Activated CD4-positive, alpha-beta T cell treated with anti-CD3 and anti-CD28 coated beads for 36 hours (primary cell): ENCODE measurements around the gene STARD13. TPM values are rescaled to one million over a fixed set of nuclear protein-coding genes. Genes with fewer than 3 reads are reported as not detected.

ENCODE experiments used
- ATAC-seq: fragments of 200-7000 bp; cut with Tn5 transposase; one replicate; pipeline ENCODE4 v1.10.0; 2021; ENCODE audit warnings: mild to moderate bottlenecking, moderate library complexity
- CTCF ChIA-PET: fragments of 350-600 bp; sonication (Branson Sonifier 250); formaldehyde crosslinking; loops from one replicate; lab custom pipeline; 2021; ENCODE audit warnings: antibody characterized with exemption; lab: Charles Lee
- POLR2A ChIA-PET: fragments of 350-600 bp; sonication (Branson Sonifier 250); formaldehyde crosslinking; loops from one replicate; lab custom pipeline; 2021; ENCODE audit warnings: antibody characterized with exemption, inconsistent platforms; lab: Charles Lee
- DNase-seq: peaks from one replicate; pipeline ENCODE4 v3.0.0-alpha.2; 2020
- H3K27ac Mint-ChIP-seq: one replicate; pipeline ENCODE4 v1.8.0; 2021; ENCODE audit warnings: mixed read lengths
- H3K27me3 Mint-ChIP-seq: one replicate; pipeline ENCODE4 v1.8.0; 2021; ENCODE audit warnings: mixed read lengths
- H3K36me3 Mint-ChIP-seq: one replicate; pipeline ENCODE4 v1.8.0; 2021; ENCODE audit warnings: low read depth, mixed read lengths
- H3K4me1 Mint-ChIP-seq: one replicate; pipeline ENCODE4 v1.8.0; 2021; ENCODE audit warnings: mixed read lengths
- H3K4me3 Mint-ChIP-seq: one replicate; pipeline ENCODE4 v1.8.0; 2021; ENCODE audit warnings: mild to moderate bottlenecking, moderate library complexity, mixed read lengths
- H3K9me3 Mint-ChIP-seq: one replicate; pipeline ENCODE4 v1.8.0; 2021; ENCODE audit warnings: low read depth, mixed read lengths
- intact Hi-C, 2 experiments: fragments of 100-400 bp; cut with DNase I in 1 of 2; cut with micrococcal nuclease in 1 of 2; formaldehyde crosslinking; loops; one replicate each; pipeline versions ENCODE4 v1.14.2 to v1.15.1; 2022 to 2024; cut with DNase I, micrococcal nuclease
- total RNA-seq, 2 experiments: library from RNA; stranded (reverse); gene quantifications; one replicate each; pipeline ENCODE4 v1.2.3, GENCODE V29; 2021

STARD13 gene
- total RNA-seq, 2 experiments from 2014 or later: 0.35 to 0.57 TPM

- DNase-seq (no peak), ATAC-seq (no peak)
- Mint-ChIP-seq H3K27ac (no peak overlapping the region), H3K36me3 (no peaks in the 10 kb centered on the region), H3K4me3 (no peak overlapping the region), H3K4me1 (no peaks in the 10 kb centered on the region), H3K27me3 (peaks cover 13% of the 10 kb centered on the region), H3K9me3 (peaks cover 3% of the 10 kb centered on the region)
- ChIA-PET CTCF (no interaction called here), POLR2A (no interaction called here)
- intact Hi-C loops: no loop called here
Observed at GRCh38 chr13:33303855-33304597, 18.5 kb upstream of the STARD13 start.

- DNase-seq (no peak), ATAC-seq (no peak)
- Mint-ChIP-seq H3K27ac (no peak overlapping the region), H3K27me3 (peaks cover 14% of the 10 kb centered on the region), H3K9me3 (no peaks in the 10 kb centered on the region), H3K36me3 (no peaks in the 10 kb centered on the region), H3K4me3 (no peak overlapping the region), H3K4me1 (no peaks in the 10 kb centered on the region)
- CTCF ChIA-PET: no interaction called here
- POLR2A ChIA-PET: no interaction called here
- intact Hi-C loops: no loop called here
Observed at GRCh38 chr13:33299626-33300025, 14.1 kb upstream of the STARD13 start.

DNA sequence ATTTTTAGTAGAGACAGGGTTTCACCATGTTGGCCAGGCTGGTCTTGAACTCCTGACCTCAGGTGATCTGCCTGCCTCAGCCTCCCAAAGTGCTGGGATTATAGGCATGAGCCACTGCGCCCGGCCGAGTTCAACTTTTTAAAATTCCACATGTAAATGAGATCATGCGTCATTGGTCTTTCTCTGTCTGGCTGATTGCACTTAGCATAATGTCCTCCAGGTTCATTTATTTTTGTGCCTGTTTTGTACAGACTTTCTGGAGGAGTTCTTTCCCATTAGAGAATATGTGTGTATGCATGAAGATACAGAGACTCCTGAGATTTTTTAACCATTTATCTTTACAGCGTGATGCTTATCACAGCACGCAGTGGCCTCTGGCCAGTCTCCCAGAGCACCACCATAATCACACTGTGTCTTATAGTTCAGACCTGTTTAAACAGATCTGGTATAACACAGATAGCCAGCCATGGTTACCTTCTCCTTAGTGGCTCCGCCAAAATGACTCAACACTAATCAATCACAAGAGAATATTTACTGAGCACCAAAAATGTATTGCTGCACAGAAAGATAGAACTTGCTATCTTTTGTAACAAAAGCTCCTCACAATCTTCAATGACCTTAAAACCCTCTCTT lies 11.4 kb upstream of the STARD13 start:
- ChIA-PET CTCF (no interaction called here), POLR2A (no interaction called here)
- Mint-ChIP-seq H3K4me1 (no peaks in the 10 kb centered on the region), H3K4me3 (no peak overlapping the region), H3K27me3 (peaks cover 13% of the 10 kb centered on the region), H3K27ac (no peak overlapping the region), H3K36me3 (no peaks in the 10 kb centered on the region), H3K9me3 (no peaks in the 10 kb centered on the region)
- intact Hi-C loops: no loop called here
- no peak for DNase-seq
- ATAC-seq: no peak

DNA sequence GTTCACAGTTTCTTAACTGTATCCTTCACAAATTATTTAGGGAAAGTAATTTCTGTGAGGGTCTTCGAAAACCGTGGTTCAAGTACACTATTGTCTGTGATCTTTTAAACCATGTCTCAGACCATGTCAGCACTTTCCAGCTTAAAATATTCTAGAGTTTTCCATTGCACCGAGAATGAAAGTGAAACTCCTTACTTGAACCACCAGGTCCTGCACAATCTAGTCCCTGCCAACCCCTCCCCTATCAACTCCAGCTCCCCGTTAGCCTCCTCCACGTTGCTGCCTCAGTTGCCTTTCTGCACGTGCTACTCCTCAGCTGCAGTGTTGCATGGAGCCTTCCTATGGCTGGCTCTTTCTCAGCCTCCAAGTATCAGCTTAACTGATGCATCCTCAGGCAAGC lies 7.2 kb upstream of the STARD13 start:
- H3K4me3 Mint-ChIP-seq: no peak overlapping the region
- H3K9me3 Mint-ChIP-seq: no peaks in the 10 kb centered on the region
- peaks cover 24% of the 10 kb centered on the region for H3K27me3 Mint-ChIP-seq
- ATAC-seq (no peak), DNase-seq (no peak)
- POLR2A ChIA-PET: no interaction called here
- H3K27ac Mint-ChIP-seq: no peak overlapping the region
- intact Hi-C loops: no loop called here
- CTCF ChIA-PET: no interaction called here
- H3K36me3 Mint-ChIP-seq: no peaks in the 10 kb centered on the region
- no peaks in the 10 kb centered on the region for H3K4me1 Mint-ChIP-seq

DNA sequence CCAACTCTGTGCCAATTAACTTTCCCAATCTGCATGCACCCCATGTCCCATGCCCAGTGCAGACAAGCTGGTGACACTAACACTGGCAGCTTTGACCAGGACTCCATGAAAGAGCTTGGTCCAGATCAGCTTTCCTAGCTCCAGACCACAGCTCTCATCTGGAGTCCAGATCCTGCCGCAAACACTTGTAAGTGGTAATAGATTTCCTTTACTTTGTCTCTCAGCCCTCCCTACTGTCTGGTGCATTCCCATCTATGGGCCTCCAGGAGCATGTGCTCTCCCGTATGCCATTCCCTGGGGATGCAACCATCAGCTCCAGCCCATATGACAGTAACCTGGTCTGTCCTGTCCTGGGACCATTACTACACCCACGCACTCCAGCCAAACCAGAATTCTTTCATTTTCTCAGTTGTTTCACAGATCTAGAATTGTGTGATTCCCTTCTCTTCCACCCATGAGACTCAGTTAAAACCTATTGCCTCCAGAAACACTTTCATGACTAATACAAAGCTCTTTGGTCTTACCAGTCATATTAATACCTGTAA lies 4.9 kb upstream of the STARD13 start:
- Mint-ChIP-seq H3K36me3 (no peaks in the 10 kb centered on the region), H3K27ac (no peak overlapping the region), H3K4me1 (peaks cover 8% of the 10 kb centered on the region), H3K9me3 (no peaks in the 10 kb centered on the region), H3K27me3 (peaks cover 37% of the 10 kb centered on the region), H3K4me3 (no peak overlapping the region)
- ChIA-PET POLR2A (interaction anchor here (0.6 kb wide), 2 partner anchors 179 to 1009 kb away, joined by 3 read pairs; no protein-coding TSS in a partner anchor), CTCF (no interaction called here)
- ATAC-seq (no peak), DNase-seq (no peak)
- intact Hi-C loops: no loop called here

GRCh38 chr13:33289966-33290365 lies 4.4 kb upstream of the STARD13 start:
- H3K4me1 Mint-ChIP-seq: peaks cover 13% of the 10 kb centered on the region
- DNase-seq (no peak), ATAC-seq (no peak)
- H3K27me3 Mint-ChIP-seq: peaks cover 42% of the 10 kb centered on the region
- no peak overlapping the region for H3K27ac Mint-ChIP-seq
- POLR2A ChIA-PET: interaction anchor here (0.6 kb wide), 1 partner anchor 1009 kb away, joined by 3 read pairs; no protein-coding TSS in a partner anchor
- no peak overlapping the region for H3K4me3 Mint-ChIP-seq
- CTCF ChIA-PET: no interaction called here
- intact Hi-C loops: no loop called here
- H3K36me3 Mint-ChIP-seq: no peaks in the 10 kb centered on the region
- no peaks in the 10 kb centered on the region for H3K9me3 Mint-ChIP-seq

DNA sequence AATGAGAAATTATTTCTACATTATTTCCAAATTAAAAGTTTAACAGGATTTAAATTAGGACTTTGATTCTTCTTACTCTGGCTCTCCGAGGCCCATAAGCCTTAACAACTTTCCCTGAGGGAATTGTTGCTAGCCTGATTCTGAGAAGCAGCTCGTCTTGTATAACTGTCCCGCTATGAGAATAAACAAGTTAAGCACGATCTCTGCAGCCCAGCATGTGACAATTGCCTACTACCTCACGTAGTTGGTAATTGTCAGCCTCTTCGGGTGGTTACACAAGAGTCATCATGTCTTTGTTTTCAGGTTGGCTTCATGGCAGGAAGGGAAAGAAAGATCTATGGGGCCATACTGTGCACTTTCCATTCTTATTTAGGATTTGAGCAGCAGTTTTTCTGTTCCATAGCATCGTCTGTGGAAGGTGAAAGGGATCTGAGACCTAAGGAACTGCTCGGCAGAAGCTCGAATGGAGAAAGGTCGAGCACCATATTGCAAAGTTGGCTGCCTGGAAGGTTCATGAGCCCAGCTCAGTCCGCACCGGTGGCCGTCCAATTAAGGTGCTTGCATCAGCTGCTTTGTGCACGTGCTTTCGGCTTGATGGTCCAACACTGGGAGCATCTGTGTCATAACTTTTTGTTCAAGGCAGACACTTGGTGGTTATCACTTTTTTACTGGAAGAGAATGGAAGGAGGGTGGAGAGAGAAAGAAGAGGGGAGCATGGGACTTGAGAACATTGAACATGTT lies 1.8 kb upstream of the STARD13 start:
- Mint-ChIP-seq H3K9me3 (no peaks in the 10 kb centered on the region), H3K36me3 (no peaks in the 10 kb centered on the region), H3K4me3 (no peak overlapping the region), H3K4me1 (peaks cover 17% of the 10 kb centered on the region), H3K27ac (no peak overlapping the region), H3K27me3 (peaks cover 48% of the 10 kb centered on the region)
- intact Hi-C loops: no loop called here
- ATAC-seq (no peak), DNase-seq (no peak)
- ChIA-PET POLR2A (no interaction called here), CTCF (interaction anchor here (0.7 kb wide), 1 partner anchor 164 kb away, joined by 3 read pairs; no protein-coding TSS in a partner anchor)

- H3K27ac Mint-ChIP-seq: peak overlapping the region; percentile 11
- CTCF ChIA-PET: interaction anchor here (1.2 kb wide), 1 partner anchor 24 kb away, joined by 4 read pairs; no protein-coding TSS in a partner anchor
- H3K36me3 Mint-ChIP-seq: no peaks in the 10 kb centered on the region
- POLR2A ChIA-PET: no interaction called here
- ATAC-seq (no peak), DNase-seq (no peak)
- intact Hi-C loops: no loop called here
- H3K9me3 Mint-ChIP-seq: no peaks in the 10 kb centered on the region
- H3K4me1 Mint-ChIP-seq: peaks cover 17% of the 10 kb centered on the region
- peak overlapping the region; percentile 74 for H3K4me3 Mint-ChIP-seq
- peaks cover 57% of the 10 kb centered on the region for H3K27me3 Mint-ChIP-seq
Observed at GRCh38 chr13:33286128-33286527, 573 bp upstream of the STARD13 start.

- ChIA-PET CTCF (interaction anchor here (0.6 to 1.2 kb wide), 3 partner anchors 23 to 410 kb away, joined by 3 to 4 read pairs (median 4); no protein-coding TSS in a partner anchor), POLR2A (no interaction called here)
- H3K27ac Mint-ChIP-seq: no peak overlapping the region
- intact Hi-C loops: no loop called here
- DNase-seq (no peak), ATAC-seq (peak; percentile 65)
- H3K4me1 Mint-ChIP-seq: peaks cover 17% of the 10 kb centered on the region
- peak overlapping the region; percentile 74 for H3K4me3 Mint-ChIP-seq
- H3K27me3 Mint-ChIP-seq: peaks cover 56% of the 10 kb centered on the region
- H3K36me3 Mint-ChIP-seq: no peaks in the 10 kb centered on the region
- no peaks in the 10 kb centered on the region for H3K9me3 Mint-ChIP-seq
Observed at GRCh38 chr13:33284916-33285315, 639 bp downstream of the STARD13 start.

- Mint-ChIP-seq H3K27ac (no peak overlapping the region), H3K36me3 (no peaks in the 10 kb centered on the region), H3K4me1 (peaks cover 17% of the 10 kb centered on the region), H3K9me3 (no peaks in the 10 kb centered on the region), H3K4me3 (no peak overlapping the region), H3K27me3 (peaks cover 50% of the 10 kb centered on the region)
- CTCF ChIA-PET: no interaction called here
- intact Hi-C loops: no loop called here
- DNase-seq (no peak), ATAC-seq (no peak)
- POLR2A ChIA-PET: no interaction called here
Observed at GRCh38 chr13:33284031-33284430, 1.5 kb downstream of the STARD13 start.

- CTCF ChIA-PET: no interaction called here
- DNase-seq (no peak), ATAC-seq (no peak)
- peaks cover 49% of the 10 kb centered on the region for H3K27me3 Mint-ChIP-seq
- H3K9me3 Mint-ChIP-seq: no peaks in the 10 kb centered on the region
- POLR2A ChIA-PET: no interaction called here
- H3K27ac Mint-ChIP-seq: no peak overlapping the region
- peaks cover 17% of the 10 kb centered on the region for H3K4me1 Mint-ChIP-seq
- no peaks in the 10 kb centered on the region for H3K36me3 Mint-ChIP-seq
- no peak overlapping the region for H3K4me3 Mint-ChIP-seq
- intact Hi-C loops: no loop called here
Observed at GRCh38 chr13:33283195-33283911, 2.2 kb downstream of the STARD13 start.
